Activated naive CD8-positive, alpha-beta T cell treated with anti-CD3 and anti-CD28 coated beads, Interleukin-2, amount 50 U/mL, for 16 hours (primary cell): ENCODE data around the gene FBXL19.
"Not testable (repeated sequence)": the region's sequence is repeated elsewhere in the genome, so short reads cannot be mapped to it uniquely, and the experiment has no call there.

Experiments
- DNase-seq: peaks from one replicate; pipeline ENCODE4 v3.0.0-alpha.2; 2020; ENCODE audit warnings: low read depth, low spot score

Gene FBXL19

GRCh38 chr16:30922960-30923535 is 324 bp upstream of the FBXL19 start:
- DNase-seq: peak; percentile 90

- DNase-seq: no peak
These were observed 922 bp downstream of the FBXL19 start for GRCh38 chr16:30924076-30924912.

- no peak for DNase-seq
These were observed 1.7 kb downstream of the FBXL19 start for GRCh38 chr16:30924913-30925631.

GRCh38 chr16:30925632-30925987 is 2.2 kb downstream of the FBXL19 start:
- no peak for DNase-seq

- no peak for DNase-seq
These were observed 2.8 kb downstream of the FBXL19 start for GRCh38 chr16:30925995-30926811.

- DNase-seq: no peak
These were observed 3.8 kb downstream of the FBXL19 start for GRCh38 chr16:30926937-30927788.

- no peak for DNase-seq
These were observed 4.5 kb downstream of the FBXL19 start for GRCh38 chr16:30927789-30928378.

- DNase-seq: no peak
These were observed 5.0 kb downstream of the FBXL19 start for GRCh38 chr16:30928390-30928789.

- no peak for DNase-seq
These were observed 5.8 kb downstream of the FBXL19 start for GRCh38 chr16:30929167-30929566.

- DNase-seq: no peak
These were observed 6.8 kb downstream of the FBXL19 start for GRCh38 chr16:30930160-30930571.

- no peak for DNase-seq
These were observed 7.8 kb downstream of the FBXL19 start for GRCh38 chr16:30931068-30931650.

GRCh38 chr16:30934827-30935557 is 11.6 kb downstream of the FBXL19 start:
- DNase-seq: no peak

GRCh38 chr16:30937692-30938091 is 14.3 kb downstream of the FBXL19 start:
- no peak for DNase-seq

- not testable (repeated sequence) for DNase-seq
These were observed 16.2 kb downstream of the FBXL19 start for GRCh38 chr16:30939571-30939970.

- no peak for DNase-seq
These were observed 18.4 kb downstream of the FBXL19 start for GRCh38 chr16:30941600-30942425.

- DNase-seq: no peak
These were observed 19.0 kb downstream of the FBXL19 start for GRCh38 chr16:30942426-30942806.

GRCh38 chr16:30944352-30944751 is 21.0 kb downstream of the FBXL19 start:
- no peak for DNase-seq
